OCI-LY1 (cell line): Measurements from ENCODE around the gene MMP25.
"Not testable (repeated sequence)": the region's sequence is repeated elsewhere in the genome, so short reads cannot be mapped to it uniquely, and the experiment has no call there.

Experiments used
- H2AFZ ChIP-seq: fragments of 200-600 bp; sonication (generic), shearing (Covaris generic); 2 replicates; pipeline ENCODE4 v1.6.0; 2014; ENCODE audit warnings: antibody characterized with exemption, mild to moderate bottlenecking, low read length
- H3F3A ChIP-seq: fragments of 200-600 bp; sonication (generic), shearing (Covaris generic); 2 replicates; pipeline ENCODE4 v1.6.0; 2014; ENCODE audit warnings: mild to moderate bottlenecking, antibody characterized with exemption, low read length, moderate library complexity; ENCODE audit not compliant: insufficient read depth
- H3K27ac ChIP-seq: fragments of 200-600 bp; sonication (generic); 2 replicates; pipeline ENCODE4 v1.5.1; 2014; ENCODE audit warnings: low read length, mixed run types, mild to moderate bottlenecking, low read depth; ENCODE audit not compliant: poor library complexity, severe bottlenecking
- H3K27me3 ChIP-seq: fragments of 200-600 bp; sonication (generic); 2 replicates; pipeline ENCODE4 v1.6.0; 2014; ENCODE audit warnings: antibody characterized with exemption, mild to moderate bottlenecking, low read length, moderate library complexity; ENCODE audit not compliant: insufficient read depth
- H3K36me3 ChIP-seq: fragments of 200-600 bp; sonication (generic); 2 replicates; pipeline ENCODE4 v1.6.1; 2014; ENCODE audit warnings: mild to moderate bottlenecking, antibody characterized with exemption, low read length, moderate library complexity, mixed read lengths; ENCODE audit not compliant: insufficient read depth
- H3K4me1 ChIP-seq: fragments of 200-600 bp; sonication (generic); 2 replicates; pipeline ENCODE4 v1.5.1; 2014; ENCODE audit warnings: mild to moderate bottlenecking, low read length, moderate library complexity; ENCODE audit not compliant: insufficient read depth, severe bottlenecking
- H3K4me2 ChIP-seq: fragments of 200-600 bp; sonication (generic), shearing (Covaris generic); 2 replicates; pipeline ENCODE4 v1.6.1; 2014; ENCODE audit warnings: low read length
- H3K4me3 ChIP-seq: fragments of 200-600 bp; sonication (generic); 2 replicates; pipeline ENCODE4 v1.5.1; 2014; ENCODE audit warnings: low read length, low read depth, mild to moderate bottlenecking, mixed read lengths; ENCODE audit not compliant: poor library complexity, severe bottlenecking
- H3K79me2 ChIP-seq: fragments of 200-600 bp; shearing (Covaris generic); 2 replicates; pipeline ENCODE4 v1.6.1; 2016; ENCODE audit warnings: mixed run types, low read length, mixed read lengths; ENCODE audit not compliant: insufficient read depth
- H3K9ac ChIP-seq: fragments of 200-600 bp; sonication (generic), shearing (Covaris generic); 2 replicates; pipeline ENCODE4 v1.6.1; 2014; ENCODE audit warnings: mild to moderate bottlenecking, low read length, mixed read lengths
- H3K9me2 ChIP-seq: fragments of 200-600 bp; sonication (generic), shearing (Covaris generic); 2 replicates; pipeline ENCODE4 v1.6.1; 2014; ENCODE audit warnings: low read depth, mild to moderate bottlenecking, low read length, mixed read lengths
- H3K9me3 ChIP-seq: fragments of 200-600 bp; shearing (Covaris generic); 2 replicates; pipeline ENCODE4 v1.6.1; 2014; ENCODE audit warnings: low read length, mixed read lengths
- H4K20me1 ChIP-seq: fragments of 200-600 bp; sonication (generic), shearing (Covaris generic); 2 replicates; pipeline ENCODE4 v1.6.0; 2016; ENCODE audit warnings: mild to moderate bottlenecking, low read length; ENCODE audit not compliant: insufficient read depth
- CTCF ChIP-seq: fragments of 200-600 bp; sonication (generic), shearing (Covaris generic); IDR thresholded peaks from 2 replicates; pipeline ENCODE4 v1.5.1; 2017; ENCODE audit warnings: mild to moderate bottlenecking, antibody characterized with exemption, low read length, moderate library complexity, mixed read lengths
- EZH2 ChIP-seq: fragments of 200-600 bp; sonication (generic), shearing (Covaris generic); IDR thresholded peaks from 2 replicates; pipeline ENCODE4 v1.8.0; 2017; ENCODE audit warnings: borderline replicate concordance, mixed run types, mild to moderate bottlenecking, antibody characterized with exemption, low read length, moderate library complexity, mixed read lengths

MMP25 gene

GRCh38 chr16:3051009-3051408, 4.6 kb downstream of the MMP25 start:
- Histone ChIP-seq H3K4me2 (no peak overlapping the region), H3K27ac (no peak overlapping the region), H3K9me2 (no peaks in the 10 kb centered on the region), H3F3A (no peaks in the 10 kb centered on the region), H4K20me1 (no peaks in the 10 kb centered on the region), H3K4me1 (peaks cover 10% of the 10 kb centered on the region), H3K79me2 (no peaks in the 10 kb centered on the region), H3K27me3 (no peaks in the 10 kb centered on the region), H3K9me3 (no peaks in the 10 kb centered on the region), H3K4me3 (no peak overlapping the region), H3K9ac (no peak overlapping the region), H3K36me3 (no peaks in the 10 kb centered on the region), H2AFZ (no peak overlapping the region)
- TF ChIP-seq CTCF (no peak), EZH2 (no peak)

GRCh38 chr16:3051494-3051893, 5.1 kb downstream of the MMP25 start:
- Histone ChIP-seq H3K4me3 (no peak overlapping the region), H3K9me2 (no peaks in the 10 kb centered on the region), H4K20me1 (no peaks in the 10 kb centered on the region), H3F3A (no peaks in the 10 kb centered on the region), H3K79me2 (no peaks in the 10 kb centered on the region), H3K27ac (no peak overlapping the region), H3K9me3 (no peaks in the 10 kb centered on the region), H3K36me3 (no peaks in the 10 kb centered on the region), H3K4me2 (no peak overlapping the region), H2AFZ (no peak overlapping the region), H3K9ac (no peak overlapping the region), H3K27me3 (no peaks in the 10 kb centered on the region), H3K4me1 (peaks cover 10% of the 10 kb centered on the region)
- TF ChIP-seq CTCF (no peak), EZH2 (no peak)

- H3K27me3 ChIP-seq, H3K27ac ChIP-seq, H4K20me1 ChIP-seq, H3K9ac ChIP-seq, H3K4me3 ChIP-seq, H3K9me2 ChIP-seq, H3K9me3 ChIP-seq, H3K79me2 ChIP-seq, H3F3A ChIP-seq, H3K4me2 ChIP-seq, H3K36me3 ChIP-seq, H2AFZ ChIP-seq, H3K4me1 ChIP-seq: not testable (repeated sequence)
These were observed 6.4 kb downstream of the MMP25 start for GRCh38 chr16:3052571-3053329.

- not testable (repeated sequence) for H3K9me3 ChIP-seq, H3K4me3 ChIP-seq, H3K9me2 ChIP-seq, H2AFZ ChIP-seq, H3K4me2 ChIP-seq, H3K9ac ChIP-seq, H3K79me2 ChIP-seq, H3K27ac ChIP-seq, H4K20me1 ChIP-seq, H3K27me3 ChIP-seq, H3K36me3 ChIP-seq, H3F3A ChIP-seq
- peaks cover 12% of the 10 kb centered on the region for H3K4me1 ChIP-seq
These were observed 7.0 kb downstream of the MMP25 start for GRCh38 chr16:3053330-3053710.
